WTC11 (cell line): ENCODE results near the gene MAMSTR. TPM values are rescaled to one million over a fixed set of nuclear protein-coding genes. Genes with fewer than 3 reads are reported as not detected.

Experiments
- ATAC-seq: fragments of 200-7000 bp; cut with Tn5 transposase; 2 replicates; pipeline ENCODE4 v1.10.0; 2021; ENCODE audit warnings: mild to moderate bottlenecking, moderate library complexity
- CTCF ChIA-PET: fragments of 300-600 bp; sonication (Branson Sonifier 250); formaldehyde crosslinking; loops from one replicate; lab custom pipeline; 2021; ENCODE audit warnings: antibody characterized with exemption; lab: Charles Lee
- POLR2A ChIA-PET: fragments of 350-600 bp; sonication (Branson Sonifier 250); formaldehyde crosslinking; loops from one replicate; lab custom pipeline; 2021; ENCODE audit warnings: antibody characterized with exemption; lab: Charles Lee
- DNase-seq: peaks from one replicate; pipeline ENCODE4 v3.0.0; 2021; ENCODE audit warnings: low spot score
- H3K27ac Mint-ChIP-seq: 2 replicates; pipeline ENCODE4 v1.8.0; 2021; ENCODE audit warnings: mixed read lengths
- H3K27me3 Mint-ChIP-seq: 2 replicates; pipeline ENCODE4 v1.8.0; 2021; ENCODE audit warnings: low read depth, mild to moderate bottlenecking, moderate library complexity, mixed read lengths
- H3K36me3 Mint-ChIP-seq: 2 replicates; pipeline ENCODE4 v1.8.0; 2021; ENCODE audit warnings: mixed read lengths
- H3K4me1 Mint-ChIP-seq: 2 replicates; pipeline ENCODE4 v1.8.0; 2022; ENCODE audit warnings: mixed read lengths
- H3K4me3 Mint-ChIP-seq: 2 replicates; pipeline ENCODE4 v1.8.0; 2021; ENCODE audit warnings: mild to moderate bottlenecking, moderate library complexity, mixed read lengths
- H3K9me3 Mint-ChIP-seq: 2 replicates; pipeline ENCODE4 v1.8.0; 2021; ENCODE audit warnings: mixed read lengths
- CBFB ChIP-seq: sonication (generic); formaldehyde crosslinking; IDR thresholded peaks from 2 replicates; pipeline ENCODE4 v1.8.1; 2022; ENCODE audit warnings: mild to moderate bottlenecking, low read depth, missing genetic modification reagents
- CTCF ChIP-seq: fragments of 200-600 bp; IDR thresholded peaks from 2 replicates; pipeline ENCODE4 v1.8.0; 2022; ENCODE audit warnings: antibody characterized with exemption
- ELF4 ChIP-seq: sonication (generic); formaldehyde crosslinking; IDR thresholded peaks from 2 replicates; pipeline ENCODE4 v1.8.1; 2022; ENCODE audit warnings: low read depth, mild to moderate bottlenecking, moderate library complexity, missing genetic modification reagents
- NR2C2 ChIP-seq: sonication (generic); formaldehyde crosslinking; IDR thresholded peaks from 2 replicates; pipeline ENCODE4 v1.8.0; 2022; ENCODE audit warnings: mild to moderate bottlenecking, missing genetic modification reagents
- RELA ChIP-seq: sonication (generic); formaldehyde crosslinking; IDR thresholded peaks from 2 replicates; pipeline ENCODE4 v1.8.1; 2022; ENCODE audit warnings: missing genetic modification reagents, mild to moderate bottlenecking, borderline replicate concordance
- SP1 ChIP-seq: sonication (generic); formaldehyde crosslinking; conservative IDR thresholded peaks from 2 replicates; pipeline ENCODE4 v1.8.1; 2022; ENCODE audit warnings: missing genetic modification reagents
- TEAD1 ChIP-seq: sonication (generic); formaldehyde crosslinking; IDR thresholded peaks from 2 replicates; pipeline ENCODE4 v1.8.0; 2022; ENCODE audit warnings: mild to moderate bottlenecking, missing genetic modification reagents
- TEAD4 ChIP-seq: sonication (generic); formaldehyde crosslinking; IDR thresholded peaks from 2 replicates; pipeline ENCODE4 v1.8.0; 2022; ENCODE audit warnings: mild to moderate bottlenecking, missing genetic modification reagents
- USF2 ChIP-seq: sonication (generic); formaldehyde crosslinking; IDR thresholded peaks from 2 replicates; pipeline ENCODE4 v1.8.1; 2023; ENCODE audit warnings: mild to moderate bottlenecking, missing genetic modification reagents, moderate library complexity
- ZBTB43 ChIP-seq: sonication (generic); formaldehyde crosslinking; IDR thresholded peaks from 2 replicates; pipeline ENCODE4 v1.8.1; 2023; ENCODE audit warnings: mild to moderate bottlenecking, missing genetic modification reagents
- ZNF138 ChIP-seq: sonication (generic); formaldehyde crosslinking; conservative IDR thresholded peaks from 2 replicates; pipeline ENCODE4 v1.8.1; 2022; ENCODE audit warnings: mild to moderate bottlenecking, moderate library complexity, missing genetic modification reagents
- ZNF219 ChIP-seq: sonication (generic); formaldehyde crosslinking; IDR thresholded peaks from 2 replicates; pipeline ENCODE4 v1.8.0; 2023; ENCODE audit warnings: missing genetic modification reagents, mild to moderate bottlenecking, borderline replicate concordance
- ZNF317 ChIP-seq: sonication (generic); formaldehyde crosslinking; IDR thresholded peaks from 2 replicates; pipeline ENCODE4 v1.8.1; 2023; ENCODE audit warnings: low read depth, mild to moderate bottlenecking, moderate library complexity, missing genetic modification reagents, borderline replicate concordance
- ZNF396 ChIP-seq: fragments of 250-450 bp; sonication (Bioruptor Pico); IDR thresholded peaks from 2 replicates; pipeline ENCODE4 v1.8.0; 2021; ENCODE audit warnings: mild to moderate bottlenecking, moderate library complexity, borderline replicate concordance
- ZNF416 ChIP-seq: fragments of 250-450 bp; sonication (Bioruptor Pico); IDR thresholded peaks from 2 replicates; pipeline ENCODE4 v1.9.0; 2021; ENCODE audit warnings: mild to moderate bottlenecking, inconsistent platforms
- total RNA-seq: library from RNA; stranded (reverse); gene quantifications from 3 replicates; pipeline ENCODE4 v1.2.3, GENCODE V29; 2021
- TF ChIP-seq, protein P1 (sequence below): sonication (generic); formaldehyde crosslinking; conservative IDR thresholded peaks from 2 replicates; pipeline ENCODE4 v1.8.1; 2023; ENCODE audit warnings: mild to moderate bottlenecking, low read depth, missing genetic modification reagents, moderate library complexity
- TF ChIP-seq, protein P2 (sequence below): sonication (generic); formaldehyde crosslinking; IDR thresholded peaks from 2 replicates; pipeline ENCODE4 v1.8.1; 2023; ENCODE audit warnings: mild to moderate bottlenecking, missing genetic modification reagents, moderate library complexity
- TF ChIP-seq, protein P3 (sequence below): sonication (generic); formaldehyde crosslinking; IDR thresholded peaks from 2 replicates; pipeline ENCODE4 v1.8.1; 2023; ENCODE audit warnings: mild to moderate bottlenecking, missing genetic modification reagents, borderline replicate concordance
- TF ChIP-seq, protein P4 (sequence below): fragments of 250-450 bp; sonication (Bioruptor Pico); IDR thresholded peaks from 2 replicates; pipeline ENCODE4 v1.9.0; 2021; ENCODE audit warnings: moderate library complexity, mild to moderate bottlenecking, inconsistent platforms, borderline replicate concordance

The MAMSTR gene
- total RNA-seq, 1 experiment from 2014 or later: 1.4 TPM

- ChIA-PET CTCF (interaction anchor here (0.6 to 5.7 kb wide), 22 partner anchors 11 to 348 kb away, joined by 3 to 56 read pairs (median 6); partner anchors contain the start of genes CA11, FUT2, GYS1 and KDELR1), POLR2A (interaction anchor here (1.2 to 1.5 kb wide), 3 partner anchors 19 to 132 kb away, joined by 3 to 4 read pairs (median 4); partner anchors contain the start of genes CA11 and PPP1R15A)
- TF ChIP-seq CBFB (CRISPR knock-in tag): no peak
- TF ChIP-seq USF2 (CRISPR knock-in tag): no peak
- no peak for TF ChIP-seq TEAD1 (CRISPR knock-in tag)
- TF ChIP-seq, protein P1, sequence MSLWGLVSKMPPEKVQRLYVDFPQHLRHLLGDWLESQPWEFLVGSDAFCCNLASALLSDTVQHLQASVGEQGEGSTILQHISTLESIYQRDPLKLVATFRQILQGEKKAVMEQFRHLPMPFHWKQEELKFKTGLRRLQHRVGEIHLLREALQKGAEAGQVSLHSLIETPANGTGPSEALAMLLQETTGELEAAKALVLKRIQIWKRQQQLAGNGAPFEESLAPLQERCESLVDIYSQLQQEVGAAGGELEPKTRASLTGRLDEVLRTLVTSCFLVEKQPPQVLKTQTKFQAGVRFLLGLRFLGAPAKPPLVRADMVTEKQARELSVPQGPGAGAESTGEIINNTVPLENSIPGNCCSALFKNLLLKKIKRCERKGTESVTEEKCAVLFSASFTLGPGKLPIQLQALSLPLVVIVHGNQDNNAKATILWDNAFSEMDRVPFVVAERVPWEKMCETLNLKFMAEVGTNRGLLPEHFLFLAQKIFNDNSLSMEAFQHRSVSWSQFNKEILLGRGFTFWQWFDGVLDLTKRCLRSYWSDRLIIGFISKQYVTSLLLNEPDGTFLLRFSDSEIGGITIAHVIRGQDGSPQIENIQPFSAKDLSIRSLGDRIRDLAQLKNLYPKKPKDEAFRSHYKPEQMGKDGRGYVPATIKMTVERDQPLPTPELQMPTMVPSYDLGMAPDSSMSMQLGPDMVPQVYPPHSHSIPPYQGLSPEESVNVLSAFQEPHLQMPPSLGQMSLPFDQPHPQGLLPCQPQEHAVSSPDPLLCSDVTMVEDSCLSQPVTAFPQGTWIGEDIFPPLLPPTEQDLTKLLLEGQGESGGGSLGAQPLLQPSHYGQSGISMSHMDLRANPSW: no peak
- no peak for TF ChIP-seq ZNF396 (CRISPR knock-in tag)
- no peak for TF ChIP-seq ELF4 (CRISPR knock-in tag)
- TF ChIP-seq SP1 (CRISPR knock-in tag): no peak
- no peak for TF ChIP-seq ZNF219 (CRISPR knock-in tag)
- no peak for TF ChIP-seq ZBTB43 (CRISPR knock-in tag)
- no peak for TF ChIP-seq RELA (CRISPR knock-in tag)
- Mint-ChIP-seq H3K27ac (no peak overlapping the region), H3K36me3 (peaks cover 2% of the 10 kb centered on the region; the same call in 1 of the 2 replicates), H3K9me3 (no peaks in the 10 kb centered on the region), H3K4me1 (peaks cover 42% of the 10 kb centered on the region), H3K27me3 (peaks cover 54% of the 10 kb centered on the region), H3K4me3 (peak overlapping the region; percentile 60)
- no peak for ATAC-seq
- no peak for DNase-seq
Measured at GRCh38 chr19:48739404-48740163, 20.1 kb upstream of the MAMSTR start.

DNA sequence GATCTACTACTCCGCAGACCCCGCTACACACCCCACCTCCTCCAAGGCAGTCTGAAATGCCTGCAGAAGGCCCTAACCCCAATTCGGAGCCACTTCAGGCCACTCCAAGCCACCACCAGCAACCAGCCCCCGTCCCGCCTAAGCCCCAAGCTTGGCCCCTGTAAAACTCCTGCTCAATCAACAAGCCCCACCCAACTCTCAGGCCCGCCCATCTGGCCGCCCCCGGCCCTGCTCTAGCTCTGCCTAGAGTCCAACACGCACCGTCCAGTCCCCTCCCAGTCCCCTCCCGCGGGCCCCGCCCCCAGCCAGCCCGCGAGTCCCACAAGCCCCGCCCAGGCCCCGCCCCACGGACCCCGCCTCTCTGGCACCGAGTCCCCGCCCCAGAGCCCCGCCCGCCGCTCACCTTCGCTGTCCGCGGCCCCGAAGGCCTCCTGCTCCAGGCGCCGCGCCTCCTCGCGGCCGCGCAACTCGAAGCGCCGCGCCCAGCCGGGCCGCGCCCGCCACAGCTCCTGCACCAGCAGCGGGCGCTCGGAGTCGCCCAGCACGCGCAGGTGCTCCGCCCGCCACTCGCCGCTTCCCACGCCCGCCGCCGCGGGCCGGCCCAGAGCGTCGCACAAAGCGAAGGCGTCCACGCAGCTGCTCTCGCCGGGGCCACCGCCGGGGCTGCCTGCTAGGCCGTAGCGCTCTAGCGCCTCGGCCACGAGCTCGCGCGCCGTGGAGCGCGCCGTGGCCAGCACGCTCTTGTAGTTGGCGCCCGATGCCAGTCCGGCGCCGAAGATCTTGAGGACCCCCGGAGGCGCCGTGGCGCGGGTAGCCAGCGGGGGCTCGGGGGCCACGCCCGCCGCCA is 19.3 kb upstream of the MAMSTR start:
- H3K4me1 Mint-ChIP-seq: peaks cover 42% of the 10 kb centered on the region
- H3K4me3 Mint-ChIP-seq: peak overlapping the region; percentile 63
- ATAC-seq (peak; percentile 81), DNase-seq (peak; percentile 99)
- peak overlapping the region; percentile 94 for H3K27ac Mint-ChIP-seq
- H3K36me3 Mint-ChIP-seq: peaks cover 2% of the 10 kb centered on the region; the same call in 1 of the 2 replicates
- ChIA-PET POLR2A (interaction anchor here (0.5 to 2.4 kb wide), 13 partner anchors 8 to 254 kb away, joined by 3 to 10 read pairs (median 4); partner anchors contain the start of genes CA11, DBP, FUT2 and GYS1), CTCF (interaction anchor here (0.6 to 5.7 kb wide), 34 partner anchors 9 to 1465 kb away, joined by 3 to 56 read pairs (median 5); partner anchors contain the start of genes CA11, FUT2, GYS1 and IZUMO1)
- H3K27me3 Mint-ChIP-seq: peaks cover 49% of the 10 kb centered on the region
- H3K9me3 Mint-ChIP-seq: no peaks in the 10 kb centered on the region
- TF ChIP-seq CTCF (no peak), CBFB (CRISPR knock-in tag) (no peak), ZNF317 (no peak), ZNF416 (CRISPR knock-in tag) (no peak), NR2C2 (CRISPR knock-in tag) (no peak), TEAD4 (CRISPR knock-in tag) (no peak), ZNF138 (CRISPR knock-in tag) (no peak), SP1 (CRISPR knock-in tag) (peak; percentile 93)
- TF ChIP-seq, protein P2, sequence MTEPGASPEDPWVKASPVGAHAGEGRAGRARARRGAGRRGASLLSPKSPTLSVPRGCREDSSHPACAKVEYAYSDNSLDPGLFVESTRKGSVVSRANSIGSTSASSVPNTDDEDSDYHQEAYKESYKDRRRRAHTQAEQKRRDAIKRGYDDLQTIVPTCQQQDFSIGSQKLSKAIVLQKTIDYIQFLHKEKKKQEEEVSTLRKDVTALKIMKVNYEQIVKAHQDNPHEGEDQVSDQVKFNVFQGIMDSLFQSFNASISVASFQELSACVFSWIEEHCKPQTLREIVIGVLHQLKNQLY (CRISPR knock-in tag): no peak
- TF ChIP-seq, protein P3, sequence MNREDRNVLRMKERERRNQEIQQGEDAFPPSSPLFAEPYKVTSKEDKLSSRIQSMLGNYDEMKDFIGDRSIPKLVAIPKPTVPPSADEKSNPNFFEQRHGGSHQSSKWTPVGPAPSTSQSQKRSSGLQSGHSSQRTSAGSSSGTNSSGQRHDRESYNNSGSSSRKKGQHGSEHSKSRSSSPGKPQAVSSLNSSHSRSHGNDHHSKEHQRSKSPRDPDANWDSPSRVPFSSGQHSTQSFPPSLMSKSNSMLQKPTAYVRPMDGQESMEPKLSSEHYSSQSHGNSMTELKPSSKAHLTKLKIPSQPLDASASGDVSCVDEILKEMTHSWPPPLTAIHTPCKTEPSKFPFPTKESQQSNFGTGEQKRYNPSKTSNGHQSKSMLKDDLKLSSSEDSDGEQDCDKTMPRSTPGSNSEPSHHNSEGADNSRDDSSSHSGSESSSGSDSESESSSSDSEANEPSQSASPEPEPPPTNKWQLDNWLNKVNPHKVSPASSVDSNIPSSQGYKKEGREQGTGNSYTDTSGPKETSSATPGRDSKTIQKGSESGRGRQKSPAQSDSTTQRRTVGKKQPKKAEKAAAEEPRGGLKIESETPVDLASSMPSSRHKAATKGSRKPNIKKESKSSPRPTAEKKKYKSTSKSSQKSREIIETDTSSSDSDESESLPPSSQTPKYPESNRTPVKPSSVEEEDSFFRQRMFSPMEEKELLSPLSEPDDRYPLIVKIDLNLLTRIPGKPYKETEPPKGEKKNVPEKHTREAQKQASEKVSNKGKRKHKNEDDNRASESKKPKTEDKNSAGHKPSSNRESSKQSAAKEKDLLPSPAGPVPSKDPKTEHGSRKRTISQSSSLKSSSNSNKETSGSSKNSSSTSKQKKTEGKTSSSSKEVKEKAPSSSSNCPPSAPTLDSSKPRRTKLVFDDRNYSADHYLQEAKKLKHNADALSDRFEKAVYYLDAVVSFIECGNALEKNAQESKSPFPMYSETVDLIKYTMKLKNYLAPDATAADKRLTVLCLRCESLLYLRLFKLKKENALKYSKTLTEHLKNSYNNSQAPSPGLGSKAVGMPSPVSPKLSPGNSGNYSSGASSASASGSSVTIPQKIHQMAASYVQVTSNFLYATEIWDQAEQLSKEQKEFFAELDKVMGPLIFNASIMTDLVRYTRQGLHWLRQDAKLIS (CRISPR knock-in tag): no peak
- TF ChIP-seq, protein P4, sequence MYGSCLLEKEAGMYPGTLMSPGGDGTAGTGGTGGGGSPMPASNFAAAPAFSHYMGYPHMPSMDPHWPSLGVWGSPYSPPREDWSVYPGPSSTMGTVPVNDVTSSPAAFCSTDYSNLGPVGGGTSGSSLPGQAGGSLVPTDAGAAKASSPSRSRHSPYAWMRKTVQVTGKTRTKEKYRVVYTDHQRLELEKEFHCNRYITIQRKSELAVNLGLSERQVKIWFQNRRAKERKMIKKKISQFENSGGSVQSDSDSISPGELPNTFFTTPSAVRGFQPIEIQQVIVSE (CRISPR knock-in tag): no peak
